ENCODE measurements around the gene FBXO28.

Gene FBXO28

GRCh38 chr1:224180783-224181452, 67.0 kb downstream of the FBXO28 start:
- Histone ChIP-seq H3K4me3 (ENCODE audit: insufficient read depth, low read depth, low read length, poor library complexity, severe bottlenecking) (no peak overlapping the region), H3K36me3 (ENCODE audit: control insufficient read depth, insufficient read depth, low read length) (no peaks in the 10 kb centered on the region), H3K27ac (ENCODE audit: insufficient read depth, low read length, poor library complexity, severe bottlenecking) (no peak overlapping the region), H3K9me3 (ENCODE audit: control insufficient read depth, low read length) (no peaks in the 10 kb centered on the region), H3K4me1 (ENCODE audit: control insufficient read depth, insufficient read depth, low read length, poor library complexity, severe bottlenecking) (peaks cover 22% of the 10 kb centered on the region), H3K27me3 (replicated peaks; ENCODE audit: control insufficient read depth, insufficient read depth, low read length, poor library complexity, severe bottlenecking) (no peaks in the 10 kb centered on the region)
- DNase-seq = no peak

- Histone ChIP-seq H3K27ac (ENCODE audit: insufficient read depth, low read length, poor library complexity, severe bottlenecking) (no peak overlapping the region), H3K27me3 (replicated peaks; ENCODE audit: control insufficient read depth, insufficient read depth, low read length, poor library complexity, severe bottlenecking) (no peaks in the 10 kb centered on the region), H3K4me3 (ENCODE audit: insufficient read depth, low read depth, low read length, poor library complexity, severe bottlenecking) (no peak overlapping the region), H3K9me3 (ENCODE audit: control insufficient read depth, low read length) (no peaks in the 10 kb centered on the region), H3K36me3 (ENCODE audit: control insufficient read depth, insufficient read depth, low read length) (no peaks in the 10 kb centered on the region), H3K4me1 (ENCODE audit: control insufficient read depth, insufficient read depth, low read length, poor library complexity, severe bottlenecking) (peaks cover 24% of the 10 kb centered on the region)
- DNase-seq = no peak
Measured at GRCh38 chr1:224181453-224181810, 67.5 kb downstream of the FBXO28 start.

- Histone ChIP-seq H3K4me1 (ENCODE audit: control insufficient read depth, insufficient read depth, low read length, poor library complexity, severe bottlenecking) (peaks cover 24% of the 10 kb centered on the region), H3K9me3 (ENCODE audit: control insufficient read depth, low read length) (no peaks in the 10 kb centered on the region), H3K36me3 (ENCODE audit: control insufficient read depth, insufficient read depth, low read length) (no peaks in the 10 kb centered on the region), H3K27ac (ENCODE audit: insufficient read depth, low read length, poor library complexity, severe bottlenecking) (peak overlapping the region; percentile 93), H3K4me3 (ENCODE audit: insufficient read depth, low read depth, low read length, poor library complexity, severe bottlenecking) (peak overlapping the region; percentile 87), H3K27me3 (replicated peaks; ENCODE audit: control insufficient read depth, insufficient read depth, low read length, poor library complexity, severe bottlenecking) (no peaks in the 10 kb centered on the region)
- peak; percentile 29 to 48 (median 43) for DNase-seq
Measured at GRCh38 chr1:224182057-224182865, 68.3 kb downstream of the FBXO28 start.

- peak; percentile 75 to 82 (median 82) for DNase-seq
- H3K4me3 ChIP-seq (ENCODE audit: insufficient read depth, low read depth, low read length, poor library complexity, severe bottlenecking) = peak within 1 kb of the TSS; percentile 87
- H3K4me1 ChIP-seq (ENCODE audit: control insufficient read depth, insufficient read depth, low read length, poor library complexity, severe bottlenecking) = peaks cover 24% of the 10 kb centered on the region
- no peaks in the 10 kb centered on the region for H3K9me3 ChIP-seq (ENCODE audit: control insufficient read depth, low read length)
- H3K36me3 ChIP-seq (ENCODE audit: control insufficient read depth, insufficient read depth, low read length) = no peaks in the 10 kb centered on the region
- no peaks in the 10 kb centered on the region for H3K27me3 ChIP-seq (replicated peaks; ENCODE audit: control insufficient read depth, insufficient read depth, low read length, poor library complexity, severe bottlenecking)
- peak within 1 kb of the TSS; percentile 93 for H3K27ac ChIP-seq (ENCODE audit: insufficient read depth, low read length, poor library complexity, severe bottlenecking)
Measured at GRCh38 chr1:224182866-224183590, 69.1 kb downstream of the FBXO28 start, which contains the start of gene DEGS1. Gene DEGS1 (plus strand): TSS chr1:224183240. CDS start chr1:224183337, 97 bp downstream.

GRCh38 chr1:224183591-224184312, 69.8 kb downstream of the FBXO28 start:
- Histone ChIP-seq H3K36me3 (ENCODE audit: control insufficient read depth, insufficient read depth, low read length) (no peaks in the 10 kb centered on the region), H3K27ac (ENCODE audit: insufficient read depth, low read length, poor library complexity, severe bottlenecking) (peak overlapping the region; percentile 93), H3K9me3 (ENCODE audit: control insufficient read depth, low read length) (no peaks in the 10 kb centered on the region), H3K4me3 (ENCODE audit: insufficient read depth, low read depth, low read length, poor library complexity, severe bottlenecking) (peak overlapping the region; percentile 87), H3K4me1 (ENCODE audit: control insufficient read depth, insufficient read depth, low read length, poor library complexity, severe bottlenecking) (peaks cover 24% of the 10 kb centered on the region), H3K27me3 (replicated peaks; ENCODE audit: control insufficient read depth, insufficient read depth, low read length, poor library complexity, severe bottlenecking) (no peaks in the 10 kb centered on the region)
- peak; percentile 38 to 45 (median 39) for DNase-seq

GRCh38 chr1:224185208-224185607, 71.3 kb downstream of the FBXO28 start:
- Histone ChIP-seq H3K36me3 (ENCODE audit: control insufficient read depth, insufficient read depth, low read length) (peaks cover 4% of the 10 kb centered on the region), H3K27me3 (replicated peaks; ENCODE audit: control insufficient read depth, insufficient read depth, low read length, poor library complexity, severe bottlenecking) (no peaks in the 10 kb centered on the region), H3K4me3 (ENCODE audit: insufficient read depth, low read depth, low read length, poor library complexity, severe bottlenecking) (no peak overlapping the region), H3K27ac (ENCODE audit: insufficient read depth, low read length, poor library complexity, severe bottlenecking) (no peak overlapping the region), H3K9me3 (ENCODE audit: control insufficient read depth, low read length) (no peaks in the 10 kb centered on the region), H3K4me1 (ENCODE audit: control insufficient read depth, insufficient read depth, low read length, poor library complexity, severe bottlenecking) (peaks cover 24% of the 10 kb centered on the region)
- no peak for DNase-seq

GRCh38 chr1:224188286-224188685, 74.4 kb downstream of the FBXO28 start:
- H3K9me3 ChIP-seq (ENCODE audit: control insufficient read depth, low read length) = no peaks in the 10 kb centered on the region
- no peaks in the 10 kb centered on the region for H3K27me3 ChIP-seq (replicated peaks; ENCODE audit: control insufficient read depth, insufficient read depth, low read length, poor library complexity, severe bottlenecking)
- DNase-seq = no peak
- H3K27ac ChIP-seq (ENCODE audit: insufficient read depth, low read length, poor library complexity, severe bottlenecking) = no peak overlapping the region
- H3K4me1 ChIP-seq (ENCODE audit: control insufficient read depth, insufficient read depth, low read length, poor library complexity, severe bottlenecking) = peaks cover 21% of the 10 kb centered on the region
- H3K4me3 ChIP-seq (ENCODE audit: insufficient read depth, low read depth, low read length, poor library complexity, severe bottlenecking) = no peak overlapping the region
- peaks cover 14% of the 10 kb centered on the region for H3K36me3 ChIP-seq (ENCODE audit: control insufficient read depth, insufficient read depth, low read length)

GRCh38 chr1:224189561-224189960, 75.7 kb downstream of the FBXO28 start:
- Histone ChIP-seq H3K9me3 (ENCODE audit: control insufficient read depth, low read length) (no peaks in the 10 kb centered on the region), H3K27ac (ENCODE audit: insufficient read depth, low read length, poor library complexity, severe bottlenecking) (no peak overlapping the region), H3K4me3 (ENCODE audit: insufficient read depth, low read depth, low read length, poor library complexity, severe bottlenecking) (no peak overlapping the region), H3K36me3 (ENCODE audit: control insufficient read depth, insufficient read depth, low read length) (peaks cover 14% of the 10 kb centered on the region), H3K27me3 (replicated peaks; ENCODE audit: control insufficient read depth, insufficient read depth, low read length, poor library complexity, severe bottlenecking) (no peaks in the 10 kb centered on the region), H3K4me1 (ENCODE audit: control insufficient read depth, insufficient read depth, low read length, poor library complexity, severe bottlenecking) (peaks cover 13% of the 10 kb centered on the region)
- no peak for DNase-seq

GRCh38 chr1:224192082-224192788, 78.3 kb downstream of the FBXO28 start:
- H3K27ac ChIP-seq (ENCODE audit: insufficient read depth, low read length, poor library complexity, severe bottlenecking) = no peak overlapping the region
- peaks cover 14% of the 10 kb centered on the region for H3K36me3 ChIP-seq (ENCODE audit: control insufficient read depth, insufficient read depth, low read length)
- no peaks in the 10 kb centered on the region for H3K9me3 ChIP-seq (ENCODE audit: control insufficient read depth, low read length)
- no peaks in the 10 kb centered on the region for H3K27me3 ChIP-seq (replicated peaks; ENCODE audit: control insufficient read depth, insufficient read depth, low read length, poor library complexity, severe bottlenecking)
- H3K4me3 ChIP-seq (ENCODE audit: insufficient read depth, low read depth, low read length, poor library complexity, severe bottlenecking) = no peak overlapping the region
- H3K4me1 ChIP-seq (ENCODE audit: control insufficient read depth, insufficient read depth, low read length, poor library complexity, severe bottlenecking) = no peaks in the 10 kb centered on the region
- DNase-seq = no peak

All from effector memory CD4-positive, alpha-beta T cell (primary cell).